Coronary artery (tissue), 2 donors: ENCODE results near the gene GNG5.
A peak's percentile ranks its signal among the peaks of the same experiment; 100 is the strongest.

Experiments
- DNase-seq: peaks from one replicate; pipeline ENCODE4 v3.0.0-alpha.2; 2017; ENCODE audit warnings: low spot score
- H3K27ac ChIP-seq, 2 donors: fragments of 200-600 bp; sonication (generic); one replicate each; pipeline ENCODE4 v1.5.1; 2016 to 2019
- H3K4me3 ChIP-seq: fragments of 200-600 bp; sonication (generic); 2 replicates; pipeline ENCODE4 v1.5.1; 2016; ENCODE audit warnings: mild to moderate bottlenecking, moderate library complexity
- CTCF ChIP-seq: fragments of 200-600 bp; sonication (generic); IDR thresholded peaks from one replicate; pipeline ENCODE4 v1.5.1; 2019; ENCODE audit warnings: antibody characterized with exemption

Gene GNG5

GRCh38 chr1:84505493-84506001 is 834 bp downstream of the GNG5 start:
- H3K27ac ChIP-seq, result peak overlapping the region; percentile 94 to 97
- DNase-seq, result no peak
- TF ChIP-seq CTCF, result no peak

DNA sequence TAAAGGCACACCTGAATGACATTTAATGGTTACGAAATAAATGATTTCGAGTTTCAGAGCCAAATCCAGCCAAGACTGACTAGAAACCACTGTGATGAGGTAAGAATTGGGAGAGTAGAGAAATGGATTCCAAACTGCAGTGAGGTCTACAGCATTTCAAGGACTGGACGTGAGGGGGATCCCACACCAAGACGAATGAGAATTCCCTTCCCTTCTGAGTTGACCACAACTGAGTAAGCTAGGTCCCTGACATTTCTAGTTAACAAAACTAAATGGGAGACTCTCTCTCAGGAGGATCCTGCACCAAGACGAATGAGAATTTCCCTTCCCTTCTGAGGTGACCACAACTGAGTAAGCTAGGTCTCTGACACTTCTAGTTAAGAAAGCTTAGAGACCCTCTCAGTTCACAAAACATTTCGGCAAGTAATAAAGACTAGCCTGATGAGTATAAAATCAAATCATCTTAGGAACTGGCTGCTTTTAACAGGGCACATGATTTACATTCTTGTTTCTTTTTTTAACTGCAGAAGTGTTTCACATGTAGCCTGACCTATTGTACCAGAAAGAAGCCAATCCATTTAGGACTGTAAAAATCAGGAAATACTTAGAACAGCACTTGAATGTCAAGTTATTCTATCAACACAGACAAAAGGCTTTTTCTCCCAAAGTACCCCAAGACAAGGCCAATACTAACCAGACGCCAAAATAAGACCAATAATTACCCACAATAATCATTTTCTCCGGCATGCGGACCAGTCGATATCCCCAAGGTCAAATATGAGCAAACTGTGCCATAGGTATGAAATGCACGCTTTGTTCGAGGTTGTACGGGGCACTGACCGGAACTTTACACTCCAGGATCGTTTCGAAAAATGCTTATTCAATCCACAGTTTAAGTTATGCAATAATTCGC is 1.5 kb downstream of the GNG5 start:
- no peak for DNase-seq
- Histone ChIP-seq H3K27ac (peak overlapping the region; percentile 94 to 97), H3K4me3 (peak overlapping the region; percentile 85)
- no peak for TF ChIP-seq CTCF

More at GRCh38 chr1:84505493-84506001, 834 bp downstream of the GNG5 start:
- peak overlapping the region; percentile 85 for H3K4me3 ChIP-seq

GRCh38 chr1:84502927-84503326 is 3.5 kb downstream of the GNG5 start:
- no peak for DNase-seq
- no peak overlapping the region for H3K27ac ChIP-seq
- TF ChIP-seq CTCF, result no peak
- peak overlapping the region; percentile 85 for H3K4me3 ChIP-seq

DNA sequence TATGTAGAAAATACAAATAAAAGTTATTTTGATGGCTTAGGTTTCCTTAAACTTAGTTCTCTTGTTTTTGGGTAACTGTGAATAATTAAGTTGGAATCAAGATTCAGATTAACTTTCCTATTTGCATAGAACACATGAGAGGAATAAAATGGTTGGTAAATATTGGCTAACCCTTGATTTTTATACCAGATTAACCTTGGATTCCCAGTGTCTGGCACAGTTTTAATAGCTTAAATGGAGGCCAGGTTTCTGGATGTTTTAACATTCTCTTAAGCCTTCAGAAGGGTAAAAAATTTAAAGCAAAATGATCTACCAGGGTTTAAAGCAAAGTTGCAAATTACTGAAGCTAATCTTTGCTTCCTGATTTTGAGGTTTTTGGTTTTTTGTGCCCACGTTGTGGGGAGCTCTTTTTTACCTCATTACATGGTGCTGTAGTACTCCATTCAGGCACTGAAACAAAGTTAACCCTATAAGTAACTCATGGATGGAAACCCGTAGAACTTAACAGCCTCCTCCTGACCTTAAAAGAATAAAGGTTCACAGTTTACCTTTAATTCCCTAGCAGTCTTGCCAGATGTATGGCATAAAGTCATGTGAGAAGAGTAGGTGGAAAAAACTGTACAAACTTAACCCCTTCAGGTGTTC is 8.6 kb downstream of the GNG5 start:
- Histone ChIP-seq H3K27ac (no peak overlapping the region), H3K4me3 (no peak overlapping the region)
- DNase-seq, result no peak
- TF ChIP-seq CTCF, result no peak

DNA sequence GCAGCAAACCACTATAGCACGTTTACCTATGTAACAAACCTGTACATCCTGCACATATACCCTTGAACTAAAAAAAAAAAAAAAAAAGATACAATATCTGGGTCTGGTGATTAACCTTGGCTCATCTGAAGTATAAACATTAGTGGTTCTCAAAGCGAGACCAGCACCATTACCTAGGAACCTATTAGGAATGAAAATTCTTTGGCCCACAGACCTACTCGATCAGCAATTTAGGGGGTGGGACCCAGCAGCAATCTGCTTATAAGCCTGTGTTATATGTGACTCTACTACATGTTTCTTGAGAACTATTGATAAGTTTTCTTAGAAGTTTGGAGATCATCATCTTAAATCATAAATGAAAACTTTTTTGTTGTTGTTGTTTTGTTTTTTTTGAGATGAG is 9.9 kb downstream of the GNG5 start:
- no peak for TF ChIP-seq CTCF
- H3K27ac ChIP-seq, result no peak overlapping the region
- no peak for DNase-seq
- no peak overlapping the region for H3K4me3 ChIP-seq

DNA sequence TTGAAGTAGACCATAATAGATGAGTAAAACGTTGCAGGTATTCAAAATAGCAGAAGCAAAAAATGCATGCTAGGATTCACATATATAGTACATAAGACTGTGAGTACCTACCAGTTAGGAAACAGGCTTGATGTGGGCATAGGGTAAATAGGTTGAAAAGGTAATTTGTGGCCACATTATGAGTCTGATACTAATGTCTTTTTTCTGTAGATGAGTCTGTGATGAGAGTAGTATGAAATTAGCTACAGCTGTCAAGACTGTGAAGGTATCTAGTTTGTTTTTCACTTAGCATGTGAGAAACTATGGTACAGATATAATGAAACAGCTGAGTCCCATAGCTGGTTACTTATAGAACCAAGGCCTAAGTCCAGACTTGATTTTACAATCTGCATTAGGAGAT is 12.6 kb downstream of the GNG5 start:
- no peak for DNase-seq
- Histone ChIP-seq H3K4me3 (no peak overlapping the region), H3K27ac (no peak overlapping the region)
- no peak for TF ChIP-seq CTCF
